D341Med (cell line): Measurements from ENCODE around the gene XAGE1B.
"Not testable (repeated sequence)": the region's sequence is repeated elsewhere in the genome, so short reads cannot be mapped to it uniquely, and the experiment has no call there.

Experiments used
- DNase-seq: peaks from one replicate; pipeline ENCODE4 v3.0.0; 2012; ENCODE audit warnings: low spot score

XAGE1B gene, protein sequence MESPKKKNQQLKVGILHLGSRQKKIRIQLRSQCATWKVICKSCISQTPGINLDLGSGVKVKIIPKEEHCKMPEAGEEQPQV

DNA sequence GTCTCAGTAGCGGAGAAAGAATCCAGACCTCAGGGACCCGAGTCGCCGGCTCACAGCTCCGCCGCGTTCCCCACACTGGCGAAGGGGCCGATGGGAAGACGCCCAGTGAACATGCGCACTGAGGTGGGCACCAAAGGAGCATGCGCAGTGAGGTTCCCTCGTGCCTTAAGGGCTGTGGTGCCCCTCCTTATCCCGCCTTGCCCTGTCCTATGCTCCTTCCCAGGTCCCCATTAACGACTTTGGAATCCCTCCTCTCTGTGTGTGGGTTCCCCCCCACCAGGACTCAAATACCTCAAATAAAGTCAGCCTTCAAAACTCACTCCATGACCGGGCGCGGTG, at the start of gene XAGE1B:
Gene XAGE1B, minus strand, starts transcription at position 77 of the 339 bp plus-strand sequence. CDS start 1,536 bp downstream, outside the sequence.
- DNase-seq, result not testable (repeated sequence)

DNA sequence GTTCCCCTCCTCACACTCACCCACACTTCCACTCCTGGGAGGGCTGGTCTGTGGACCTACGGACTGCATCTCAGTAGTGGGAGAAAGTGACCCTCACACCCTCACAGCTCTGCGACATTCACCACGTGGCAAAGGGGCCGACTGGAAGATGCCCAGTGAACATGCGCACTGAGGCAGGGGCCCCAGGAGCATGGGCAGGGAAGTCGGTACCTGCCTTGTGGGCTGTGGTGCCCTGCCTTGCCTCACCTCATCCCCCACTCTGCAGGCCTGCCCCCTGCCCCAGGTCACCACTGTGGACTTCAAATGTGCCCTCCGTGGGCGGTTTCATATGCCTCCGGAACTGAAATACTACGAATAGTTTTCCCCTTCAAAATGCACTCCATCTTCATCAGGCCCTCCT, 46.2 kb upstream of the XAGE1B start:
- no peak for DNase-seq

DNA sequence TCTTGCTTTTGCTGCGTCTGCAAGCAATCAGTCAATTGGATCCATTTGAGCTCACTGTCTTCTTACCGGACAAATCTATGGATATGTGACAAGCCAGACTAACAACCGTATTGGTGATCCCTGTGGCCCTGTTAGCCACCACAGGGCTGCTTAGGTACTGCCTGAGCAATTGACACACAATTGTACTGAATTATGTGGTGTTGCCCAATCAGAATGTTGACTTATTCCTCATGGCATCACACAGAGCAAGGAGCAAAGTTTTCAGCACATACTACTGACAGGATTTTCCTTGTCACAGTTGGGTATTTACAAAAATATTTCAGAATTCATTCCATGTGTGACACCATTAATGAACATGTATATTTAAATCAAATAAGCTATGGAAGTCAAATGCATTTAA, 41.3 kb upstream of the XAGE1B start:
- no peak for DNase-seq

DNA sequence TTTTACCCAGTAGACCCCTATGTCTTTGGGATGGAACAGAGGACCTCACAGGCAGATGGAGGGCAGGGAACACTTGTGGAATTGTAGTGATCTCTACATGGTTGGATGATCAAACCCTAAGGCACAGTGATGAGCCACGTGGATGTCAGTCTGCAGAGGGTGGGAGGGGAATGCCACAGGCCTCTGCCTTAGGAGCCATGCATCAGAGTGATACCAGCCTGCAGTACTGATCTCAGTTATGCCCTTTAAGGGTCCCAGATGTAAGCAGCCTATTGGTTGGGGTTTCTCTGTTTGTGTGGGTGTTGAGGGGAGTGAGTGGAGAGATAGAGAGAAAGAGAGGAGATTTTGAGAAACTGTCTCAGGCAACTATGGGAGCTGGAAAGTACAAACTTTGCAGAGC, 39.9 kb upstream of the XAGE1B start:
- no peak for DNase-seq

DNA sequence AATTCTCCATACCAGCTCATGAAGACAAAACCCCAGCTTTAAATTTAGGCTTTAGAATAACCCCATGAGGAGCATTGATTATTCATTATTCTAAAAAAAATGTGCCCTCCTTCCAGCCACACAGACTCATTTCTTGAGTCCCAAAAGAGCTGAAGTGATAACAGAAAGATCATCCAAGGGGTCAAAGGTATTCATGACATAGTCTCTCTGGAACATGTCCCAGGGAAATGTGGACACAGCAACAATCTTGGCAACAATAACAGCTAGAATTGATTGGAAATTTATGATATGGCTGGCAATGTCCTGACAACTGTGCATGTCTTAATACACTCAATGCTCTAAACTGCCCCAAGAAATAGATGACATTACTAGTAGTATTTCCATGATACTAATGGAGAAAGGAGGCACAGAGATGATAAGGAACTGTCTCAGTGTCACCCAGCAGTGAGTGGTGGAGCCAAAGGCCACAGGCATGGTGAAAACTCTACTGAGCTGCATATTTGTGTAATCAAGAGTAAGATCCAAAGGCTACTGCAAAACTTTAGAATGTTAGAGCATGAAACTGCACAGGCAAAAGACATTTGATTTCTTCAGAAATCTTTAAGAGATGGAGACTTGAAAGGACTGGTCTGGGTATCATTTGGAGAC, 37.3 kb upstream of the XAGE1B start:
- DNase-seq, result no peak

DNA sequence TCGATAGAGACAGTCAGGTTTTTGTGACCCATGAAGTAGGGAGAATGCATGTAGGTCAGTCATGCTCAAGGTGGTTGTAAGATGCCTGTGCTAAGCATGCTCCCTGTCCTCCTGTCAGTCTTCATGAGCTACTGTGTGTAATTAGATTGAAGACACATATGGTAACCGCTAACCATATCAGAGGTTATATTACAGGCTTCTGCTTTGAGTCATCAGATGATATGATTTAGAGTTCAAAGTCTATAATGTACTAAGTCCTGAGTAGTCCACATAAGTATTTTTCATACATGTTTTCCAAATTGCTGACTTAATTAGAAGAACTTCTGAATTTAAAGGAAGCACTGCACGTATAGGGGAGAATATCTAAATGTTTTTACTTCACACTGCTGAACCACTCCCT, 31.9 kb upstream of the XAGE1B start:
- DNase-seq, result not testable (repeated sequence)

DNA sequence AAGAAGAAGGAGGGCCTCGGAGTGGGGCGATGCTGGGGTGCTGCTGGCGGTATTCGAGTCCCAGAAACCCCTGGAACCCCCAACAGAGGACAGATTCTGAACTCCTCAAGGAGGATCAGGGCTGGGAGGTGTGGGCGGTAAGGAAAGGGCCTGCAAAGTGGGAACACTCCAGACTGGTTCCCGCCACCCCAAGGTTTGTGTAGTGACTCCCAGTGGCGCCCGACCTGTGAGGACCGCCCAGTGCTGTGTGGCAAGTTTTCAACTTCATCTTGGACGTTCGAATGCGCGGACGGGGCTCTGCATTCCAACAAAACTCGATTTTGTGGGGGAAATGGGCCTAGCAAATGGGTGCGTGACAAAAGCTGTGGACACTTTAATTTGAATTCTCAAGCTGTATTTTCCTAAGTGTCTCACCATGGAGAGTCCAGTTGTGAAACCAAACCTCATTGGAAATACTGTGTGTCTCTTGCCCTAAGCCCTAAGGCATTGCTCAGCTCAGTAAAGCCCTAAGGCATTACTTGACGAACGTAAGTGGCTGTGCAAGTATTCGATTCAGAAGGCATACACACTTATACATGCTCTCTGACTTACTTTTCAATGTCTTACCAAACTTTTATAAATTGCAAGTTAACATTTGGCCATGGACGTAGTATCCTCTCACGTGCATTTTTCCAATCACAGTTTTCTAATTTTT, 27.4 kb upstream of the XAGE1B start:
- DNase-seq, result no peak

DNA sequence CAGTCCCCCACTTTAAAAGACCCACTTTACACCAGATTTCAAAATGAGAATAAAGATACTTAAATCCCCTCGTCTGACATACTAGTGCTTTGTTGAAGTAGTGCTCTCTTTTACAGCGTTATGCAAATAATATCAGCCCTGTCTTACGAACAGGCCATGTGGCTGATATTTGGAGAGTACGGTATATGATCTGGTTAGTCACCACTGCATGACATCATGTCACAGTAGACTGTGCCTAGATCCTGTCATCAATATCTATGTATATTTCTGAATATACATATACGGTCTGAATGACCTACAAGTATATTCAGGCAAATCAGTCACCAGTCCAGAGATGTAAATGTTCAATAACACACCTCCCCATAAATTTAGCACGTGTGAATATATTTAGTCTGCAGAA, 25.4 kb upstream of the XAGE1B start:
- DNase-seq, result no peak

DNA sequence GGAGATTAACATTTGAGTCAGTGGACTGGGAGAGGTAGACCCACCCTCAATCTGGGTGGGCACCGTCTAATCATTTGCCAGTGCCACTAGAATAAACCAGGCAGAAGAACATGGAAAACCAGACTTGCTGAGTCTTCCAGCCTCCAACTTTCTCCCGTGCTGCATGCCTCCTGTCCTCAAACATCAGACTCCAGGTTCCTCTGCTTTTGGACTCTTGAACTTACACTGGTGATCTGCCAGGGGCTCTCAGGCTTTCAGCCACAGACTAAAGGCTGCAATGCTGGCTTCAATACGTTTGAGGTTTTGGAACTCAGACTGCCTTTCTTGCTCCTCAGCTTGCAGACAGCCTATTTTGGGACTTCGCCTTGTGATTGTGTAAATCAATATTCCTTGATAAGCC, 24.2 kb upstream of the XAGE1B start:
- not testable (repeated sequence) for DNase-seq

DNA sequence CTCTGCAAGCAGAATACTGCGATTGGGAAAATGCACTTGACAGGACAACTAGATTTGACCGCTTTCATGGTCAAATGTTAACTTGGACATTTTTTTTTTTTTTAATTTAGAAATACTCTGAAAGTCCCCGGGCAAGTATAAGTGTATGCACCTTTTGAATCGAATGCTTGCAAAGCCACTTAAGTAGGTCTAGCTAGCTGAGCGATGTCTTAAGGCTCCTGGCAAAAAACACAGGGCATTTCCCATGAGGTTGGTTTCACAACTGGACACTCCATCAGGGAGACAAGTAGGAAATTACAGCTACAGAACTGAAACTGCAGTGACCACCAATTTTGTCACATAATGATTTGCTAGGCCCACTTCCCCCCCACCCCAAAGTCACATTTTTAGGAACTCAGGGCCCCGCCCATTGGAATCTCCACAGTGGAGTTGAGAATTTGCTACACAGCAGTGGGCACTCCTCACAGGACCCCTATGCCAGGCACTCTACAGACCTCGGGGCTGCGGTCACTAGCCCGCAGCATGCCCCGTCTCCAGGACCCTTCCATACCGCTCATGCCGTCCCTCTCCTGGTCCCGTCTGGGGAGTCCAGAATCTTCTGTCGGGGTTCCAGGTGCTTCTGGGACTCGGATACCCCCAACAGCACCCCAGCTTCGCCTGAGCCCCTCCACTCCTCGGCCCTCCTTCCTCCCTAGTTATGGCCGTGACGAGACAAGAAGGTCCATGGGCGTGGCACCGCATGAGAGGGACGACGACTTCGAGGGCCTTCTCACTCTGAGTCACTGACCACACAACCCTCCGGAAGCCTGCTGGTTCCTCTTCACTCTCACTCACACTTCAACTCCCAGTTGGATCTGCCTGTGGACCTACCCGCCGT, 515 bp downstream of the XAGE1B start:
- DNase-seq, result not testable (repeated sequence)

DNA sequence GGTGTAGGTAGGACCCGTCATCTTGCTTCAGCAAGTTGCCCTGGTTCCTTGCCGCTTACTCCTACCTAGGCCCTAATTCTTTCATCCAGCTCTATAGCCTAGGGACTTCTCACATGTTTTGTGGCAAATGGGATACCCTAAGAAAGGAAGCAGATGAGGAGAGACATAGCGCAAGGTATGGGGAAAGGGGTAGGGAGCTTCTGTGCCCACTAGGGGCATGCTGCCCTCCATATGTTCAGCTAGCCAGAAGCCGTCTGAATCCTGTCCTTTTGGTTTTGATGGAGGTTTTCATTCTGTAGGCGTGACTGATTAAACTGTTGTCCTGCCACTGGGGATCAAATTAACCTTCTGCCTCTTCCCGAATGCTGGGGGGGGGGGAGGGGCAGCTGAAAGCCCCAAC, 5.7 kb downstream of the XAGE1B start:
- DNase-seq, result not testable (repeated sequence)

DNA sequence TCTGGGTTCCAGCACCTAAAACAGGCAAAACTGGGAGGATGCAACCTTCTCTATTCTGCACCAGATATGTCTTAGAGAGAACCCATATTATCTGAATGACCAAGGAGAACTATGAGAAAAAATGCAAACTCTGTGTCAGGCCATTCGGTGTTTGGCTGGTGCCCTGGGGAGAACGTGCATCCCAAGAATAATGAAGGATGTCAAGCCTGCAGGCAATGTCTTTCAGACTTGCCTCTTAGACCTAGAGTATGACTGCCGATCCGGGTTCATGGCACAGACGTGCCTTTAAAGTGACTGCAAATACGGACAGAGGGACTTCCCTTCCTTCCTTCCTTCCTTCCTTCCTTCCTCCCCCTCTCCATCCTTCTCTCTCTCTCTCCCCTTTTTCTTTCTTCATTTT, 6.9 kb downstream of the XAGE1B start:
- DNase-seq, result no peak

DNA sequence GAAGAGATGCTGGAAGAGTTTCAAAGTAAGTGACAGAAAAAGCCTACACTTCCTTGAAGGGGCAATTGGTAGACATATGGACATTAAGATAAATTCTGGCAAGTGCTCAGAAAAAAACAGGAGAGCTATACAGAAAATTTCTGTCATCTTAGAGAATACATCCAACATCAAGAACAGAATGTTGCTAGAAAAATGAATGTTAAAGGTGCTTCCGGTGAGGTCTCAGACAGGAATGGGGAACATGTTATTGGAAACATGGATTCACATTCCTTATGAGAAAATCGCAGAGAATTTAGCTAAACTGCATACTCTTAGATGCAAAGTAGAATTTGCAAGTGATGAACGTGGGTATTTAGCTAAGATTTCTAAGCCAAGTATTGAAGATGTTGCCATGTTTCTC, 9.5 kb downstream of the XAGE1B start:
- no peak for DNase-seq

DNA sequence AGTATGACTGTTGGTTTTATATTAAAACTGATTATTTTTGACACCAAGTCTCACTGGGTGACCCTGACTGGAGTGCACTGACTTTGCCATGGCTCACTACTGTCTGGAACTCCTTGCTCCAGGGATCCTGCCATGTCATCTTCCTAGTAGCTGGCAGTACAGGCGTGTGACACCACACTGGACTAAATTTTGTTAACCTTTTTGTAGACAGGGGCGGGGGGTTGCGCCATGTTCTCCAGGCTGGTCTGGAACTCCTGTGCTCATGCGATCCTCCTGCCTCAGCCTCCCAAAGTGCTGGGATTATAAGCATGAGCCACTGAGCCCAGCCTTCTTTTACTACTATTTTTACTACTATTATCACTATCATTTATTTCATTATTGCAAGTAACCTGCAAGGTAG, 12.3 kb downstream of the XAGE1B start:
- DNase-seq, result no peak

DNA sequence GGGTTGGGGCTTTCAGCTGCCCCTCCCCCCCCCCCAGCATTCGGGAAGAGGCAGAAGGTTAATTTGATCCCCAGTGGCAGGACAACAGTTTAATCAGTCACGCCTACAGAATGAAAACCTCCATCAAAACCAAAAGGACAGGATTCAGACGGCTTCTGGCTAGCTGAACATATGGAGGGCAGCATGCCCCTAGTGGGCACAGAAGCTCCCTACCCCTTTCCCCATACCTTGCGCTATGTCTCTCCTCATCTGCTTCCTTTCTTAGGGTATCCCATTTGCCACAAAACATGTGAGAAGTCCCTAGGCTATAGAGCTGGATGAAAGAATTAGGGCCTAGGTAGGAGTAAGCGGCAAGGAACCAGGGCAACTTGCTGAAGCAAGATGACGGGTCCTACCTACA, 15.5 kb downstream of the XAGE1B start:
- DNase-seq, result not testable (repeated sequence)

DNA sequence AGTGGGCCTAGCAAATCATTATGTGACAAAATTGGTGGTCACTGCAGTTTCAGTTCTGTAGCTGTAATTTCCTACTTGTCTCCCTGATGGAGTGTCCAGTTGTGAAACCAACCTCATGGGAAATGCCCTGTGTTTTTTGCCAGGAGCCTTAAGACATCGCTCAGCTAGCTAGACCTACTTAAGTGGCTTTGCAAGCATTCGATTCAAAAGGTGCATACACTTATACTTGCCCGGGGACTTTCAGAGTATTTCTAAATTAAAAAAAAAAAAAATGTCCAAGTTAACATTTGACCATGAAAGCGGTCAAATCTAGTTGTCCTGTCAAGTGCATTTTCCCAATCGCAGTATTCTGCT, 20.5 kb downstream of the XAGE1B start:
- DNase-seq, result not testable (repeated sequence)

DNA sequence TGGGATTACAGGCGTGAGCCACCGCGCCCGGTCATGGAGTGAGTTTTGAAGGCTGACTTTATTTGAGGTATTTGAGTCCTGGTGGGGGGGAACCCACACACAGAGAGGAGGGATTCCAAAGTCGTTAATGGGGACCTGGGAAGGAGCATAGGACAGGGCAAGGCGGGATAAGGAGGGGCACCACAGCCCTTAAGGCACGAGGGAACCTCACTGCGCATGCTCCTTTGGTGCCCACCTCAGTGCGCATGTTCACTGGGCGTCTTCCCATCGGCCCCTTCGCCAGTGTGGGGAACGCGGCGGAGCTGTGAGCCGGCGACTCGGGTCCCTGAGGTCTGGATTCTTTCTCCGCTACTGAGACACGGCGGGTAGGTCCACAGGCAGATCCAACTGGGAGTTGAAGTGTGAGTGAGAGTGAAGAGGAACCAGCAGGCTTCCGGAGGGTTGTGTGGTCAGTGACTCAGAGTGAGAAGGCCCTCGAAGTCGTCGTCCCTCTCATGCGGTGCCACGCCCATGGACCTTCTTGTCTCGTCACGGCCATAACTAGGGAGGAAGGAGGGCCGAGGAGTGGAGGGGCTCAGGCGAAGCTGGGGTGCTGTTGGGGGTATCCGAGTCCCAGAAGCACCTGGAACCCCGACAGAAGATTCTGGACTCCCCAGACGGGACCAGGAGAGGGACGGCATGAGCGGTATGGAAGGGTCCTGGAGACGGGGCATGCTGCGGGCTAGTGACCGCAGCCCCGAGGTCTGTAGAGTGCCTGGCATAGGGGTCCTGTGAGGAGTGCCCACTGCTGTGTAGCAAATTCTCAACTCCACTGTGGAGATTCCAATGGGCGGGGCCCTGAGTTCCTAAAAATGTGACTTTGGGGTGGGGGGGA, 21.1 kb downstream of the XAGE1B start, which contains the start of gene XAGE1A:
Gene XAGE1A, plus strand, starts transcription at position 264 of the 874 bp plus-strand sequence. CDS start 1,554 bp downstream, outside the sequence.
- DNase-seq, result not testable (repeated sequence)

DNA sequence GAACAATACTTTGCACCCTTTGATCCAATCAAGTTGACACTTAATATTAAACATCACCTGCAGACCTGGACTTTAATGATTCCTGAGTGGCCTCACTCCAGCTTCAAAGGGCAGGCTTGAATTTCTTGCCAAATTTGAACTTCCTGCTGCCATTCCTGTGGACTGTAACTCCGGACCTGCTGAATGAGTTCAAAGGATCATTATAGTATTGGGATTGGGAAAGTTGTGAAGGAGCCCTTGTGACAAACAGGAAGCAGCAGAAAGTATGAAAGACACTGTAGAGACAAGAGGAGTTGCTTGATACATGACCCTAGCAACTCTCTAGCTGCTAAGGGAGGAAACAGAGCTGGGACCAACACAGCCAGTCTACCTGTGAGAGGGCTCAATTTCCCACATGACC, 45.6 kb downstream of the XAGE1B start:
- not testable (repeated sequence) for DNase-seq
